ENCODE data around the gene ODC1. TPM values are rescaled to one million over a fixed set of nuclear protein-coding genes. Genes with fewer than 3 reads are reported as not detected.

ODC1 gene
- total RNA-seq, 3 donors from 2014 or later = 39.8 to 68.8 (median 60.3) TPM

DNA sequence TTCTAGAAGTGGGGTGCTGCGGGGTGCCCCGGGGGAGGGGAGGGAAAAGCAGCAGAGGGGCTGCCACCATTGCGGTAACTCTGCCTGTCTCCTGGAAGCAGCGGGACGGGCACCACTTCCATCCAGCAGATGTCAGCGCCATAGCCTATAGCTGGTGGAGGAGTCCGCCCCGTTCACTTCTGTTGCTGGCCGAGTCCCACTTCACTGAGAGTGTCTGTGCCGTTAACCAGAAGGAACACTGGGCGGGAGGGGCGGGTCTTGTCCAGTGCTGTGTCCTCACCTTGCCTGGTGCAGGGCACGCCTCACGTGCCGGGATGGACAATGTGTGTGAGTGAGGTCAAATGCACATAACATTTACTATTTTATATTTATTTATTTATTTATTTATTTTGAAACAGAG, 19.3 kb upstream of the ODC1 start:
- H3K9me3 ChIP-seq = no peaks in the 10 kb centered on the region
- TF ChIP-seq POLR2A (IDR thresholded peaks at IDR 0.05) = no peak
- TF ChIP-seq POLR2AphosphoS5 (IDR thresholded peaks at IDR 0.05) = no peak
- TF ChIP-seq, protein P1, sequence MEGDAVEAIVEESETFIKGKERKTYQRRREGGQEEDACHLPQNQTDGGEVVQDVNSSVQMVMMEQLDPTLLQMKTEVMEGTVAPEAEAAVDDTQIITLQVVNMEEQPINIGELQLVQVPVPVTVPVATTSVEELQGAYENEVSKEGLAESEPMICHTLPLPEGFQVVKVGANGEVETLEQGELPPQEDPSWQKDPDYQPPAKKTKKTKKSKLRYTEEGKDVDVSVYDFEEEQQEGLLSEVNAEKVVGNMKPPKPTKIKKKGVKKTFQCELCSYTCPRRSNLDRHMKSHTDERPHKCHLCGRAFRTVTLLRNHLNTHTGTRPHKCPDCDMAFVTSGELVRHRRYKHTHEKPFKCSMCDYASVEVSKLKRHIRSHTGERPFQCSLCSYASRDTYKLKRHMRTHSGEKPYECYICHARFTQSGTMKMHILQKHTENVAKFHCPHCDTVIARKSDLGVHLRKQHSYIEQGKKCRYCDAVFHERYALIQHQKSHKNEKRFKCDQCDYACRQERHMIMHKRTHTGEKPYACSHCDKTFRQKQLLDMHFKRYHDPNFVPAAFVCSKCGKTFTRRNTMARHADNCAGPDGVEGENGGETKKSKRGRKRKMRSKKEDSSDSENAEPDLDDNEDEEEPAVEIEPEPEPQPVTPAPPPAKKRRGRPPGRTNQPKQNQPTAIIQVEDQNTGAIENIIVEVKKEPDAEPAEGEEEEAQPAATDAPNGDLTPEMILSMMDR (IDR thresholded peaks at IDR 0.05) = no peak
- H3K27ac ChIP-seq = no peak overlapping the region
- no peaks in the 10 kb centered on the region for H3K4me1 ChIP-seq
- DNase-seq (ENCODE audit: low spot score in 2 of 2) = no peak
- no peak overlapping the region for H3K4me3 ChIP-seq
- no peaks in the 10 kb centered on the region for H3K36me3 ChIP-seq
- intact Hi-C loops (cut with DNase I; ENCODE audit: low total_unique reads) = loop anchor here (5.0 kb wide), 1 partner anchor 965 kb away; no protein-coding TSS in a partner anchor
- H3K27me3 ChIP-seq = peaks cover 0 to 9% of the 10 kb centered on the region in 2 donors

DNA sequence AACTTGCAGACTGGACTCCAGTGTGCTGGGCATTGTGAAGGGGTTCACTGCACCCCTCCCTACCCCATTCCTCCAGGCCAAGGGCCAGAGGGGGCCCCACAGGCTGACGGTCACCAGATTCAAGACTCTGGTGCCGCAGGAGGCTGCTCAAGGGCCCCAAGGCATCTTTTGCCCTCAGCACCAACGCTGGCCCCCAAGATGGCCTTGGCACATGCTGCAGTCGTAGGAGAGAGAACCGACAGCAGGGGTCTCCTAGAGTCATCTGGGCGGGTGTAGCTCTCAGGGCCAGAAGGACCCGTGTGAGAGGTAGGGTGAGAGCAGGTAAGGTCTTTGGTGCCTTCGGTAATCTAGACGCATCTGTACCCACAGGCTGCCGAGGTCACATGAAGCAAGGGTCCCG, 18.7 kb upstream of the ODC1 start:
- TF ChIP-seq POLR2A (IDR thresholded peaks at IDR 0.05) = no peak
- TF ChIP-seq, protein P1 (IDR thresholded peaks at IDR 0.05) = no peak
- TF ChIP-seq POLR2AphosphoS5 (IDR thresholded peaks at IDR 0.05) = no peak
- H3K4me1 ChIP-seq = no peaks in the 10 kb centered on the region
- H3K27me3 ChIP-seq = peaks cover 0 to 9% of the 10 kb centered on the region in 2 donors
- no peaks in the 10 kb centered on the region for H3K9me3 ChIP-seq
- intact Hi-C loops (cut with DNase I; ENCODE audit: low total_unique reads) = loop anchor here (5.0 kb wide), 1 partner anchor 964 kb away; no protein-coding TSS in a partner anchor
- no peak for DNase-seq (ENCODE audit: low spot score in 2 of 2)
- no peak overlapping the region for H3K4me3 ChIP-seq
- H3K27ac ChIP-seq = no peak overlapping the region
- H3K36me3 ChIP-seq = no peaks in the 10 kb centered on the region

DNA sequence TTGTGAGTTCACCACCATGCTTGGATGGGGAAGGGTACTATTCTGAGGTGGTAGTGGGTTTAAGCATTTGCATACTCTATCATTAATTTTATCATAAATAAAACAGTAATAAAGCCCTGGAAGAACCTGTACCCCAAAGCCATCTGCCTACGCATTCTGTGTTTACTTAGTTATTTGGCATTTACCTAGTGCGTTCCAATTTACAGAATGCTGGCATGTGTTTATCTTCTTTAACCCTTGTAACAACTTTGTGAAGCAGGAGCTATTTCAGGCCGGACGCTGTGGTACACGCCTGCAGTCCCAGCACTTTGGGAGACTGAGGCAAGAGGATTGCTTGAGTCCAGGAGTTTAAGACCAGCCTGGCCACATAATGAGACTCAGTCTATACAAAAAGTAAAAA, 17.8 kb upstream of the ODC1 start:
- intact Hi-C loops (cut with DNase I; ENCODE audit: low total_unique reads) = loop anchor here (5.0 kb wide), 1 partner anchor 964 kb away; no protein-coding TSS in a partner anchor

DNA sequence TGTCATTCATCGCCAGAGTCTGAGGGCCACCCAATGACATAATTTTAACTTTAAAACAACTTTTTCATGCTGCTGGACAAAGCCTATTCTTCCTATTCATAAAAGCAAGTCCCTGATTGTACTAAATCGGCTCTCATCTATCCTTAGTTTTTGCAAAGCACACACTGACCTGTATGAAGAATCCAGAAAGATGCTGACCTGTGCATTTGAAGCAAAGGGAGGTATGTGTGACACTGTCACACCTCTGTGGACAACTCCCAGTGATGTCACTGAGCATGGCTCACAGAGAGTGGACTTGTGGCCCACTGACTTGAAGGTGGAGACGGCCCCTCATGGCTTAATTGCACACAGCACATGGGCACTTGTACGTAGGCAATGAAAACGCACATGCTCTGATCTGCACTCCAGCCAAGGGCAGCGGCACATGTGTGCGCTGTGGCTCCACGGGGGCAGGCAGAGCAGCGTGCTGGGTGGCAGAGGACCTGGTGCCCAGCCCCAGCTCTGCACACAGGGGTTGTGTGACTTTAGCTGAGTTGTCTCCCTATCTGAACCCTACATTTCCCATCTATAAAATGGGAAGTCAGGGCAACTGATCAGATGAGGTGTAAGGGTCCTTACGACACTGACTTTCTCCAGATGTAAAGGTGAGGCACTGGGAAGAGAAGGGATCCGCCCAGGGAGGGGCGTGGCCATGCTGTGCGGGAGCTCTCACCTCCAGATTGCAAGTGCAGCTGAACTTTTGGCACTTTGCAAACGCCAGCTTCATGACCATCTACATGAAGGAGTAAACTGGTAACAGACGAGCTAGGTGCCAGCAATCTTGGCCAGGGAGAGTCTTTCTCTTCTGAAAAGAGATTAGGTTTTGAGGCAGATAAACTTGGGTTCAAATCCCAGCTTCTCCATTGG, 14.3 kb upstream of the ODC1 start:
- no peak for TF ChIP-seq POLR2AphosphoS5 (IDR thresholded peaks at IDR 0.05)
- no peak for TF ChIP-seq POLR2A (IDR thresholded peaks at IDR 0.05)
- TF ChIP-seq, protein P1 (IDR thresholded peaks at IDR 0.05) = no peak
- Histone ChIP-seq H3K27me3 (peaks cover 0 to 15% of the 10 kb centered on the region in 2 donors), H3K36me3 (no peaks in the 10 kb centered on the region), H3K9me3 (no peaks in the 10 kb centered on the region), H3K4me1 (no peaks in the 10 kb centered on the region), H3K27ac (no peak overlapping the region), H3K4me3 (no peak overlapping the region)
- no peak for DNase-seq (ENCODE audit: low spot score in 2 of 2)
- intact Hi-C loops (cut with DNase I; ENCODE audit: low total_unique reads) = no loop called here

More for the DNA sequence above, 17.8 kb upstream of the ODC1 start:
- Histone ChIP-seq H3K4me3 (no peak overlapping the region), H3K27ac (no peak overlapping the region), H3K36me3 (no peaks in the 10 kb centered on the region), H3K4me1 (no peaks in the 10 kb centered on the region), H3K27me3 (peaks cover 0 to 12% of the 10 kb centered on the region in 2 donors), H3K9me3 (no peaks in the 10 kb centered on the region)
- DNase-seq (ENCODE audit: low spot score in 2 of 2) = no peak
- TF ChIP-seq, protein P1 (IDR thresholded peaks at IDR 0.05) = no peak
- TF ChIP-seq POLR2AphosphoS5 (IDR thresholded peaks at IDR 0.05) (no peak), POLR2A (IDR thresholded peaks at IDR 0.05) (no peak)

DNA sequence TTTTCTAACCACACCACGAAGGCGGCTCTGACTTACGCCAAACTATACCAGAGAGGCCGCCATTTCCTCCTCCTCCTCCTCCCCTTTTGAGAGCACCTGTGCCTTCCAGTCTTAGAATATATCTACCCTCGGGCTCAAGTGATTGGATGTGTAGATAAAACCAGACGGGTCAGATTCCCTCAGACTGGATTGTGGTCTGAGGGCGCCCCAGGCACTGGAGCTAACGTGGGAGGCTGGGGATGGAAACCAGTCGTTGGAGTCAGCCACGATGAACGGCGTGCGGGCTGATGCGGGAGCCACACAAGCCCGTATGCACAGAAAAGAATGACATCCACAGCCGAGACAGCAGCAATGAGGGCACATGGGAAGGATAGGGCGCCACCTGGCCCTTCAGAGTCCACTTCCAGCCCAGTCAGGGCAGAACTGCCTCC, 12.3 kb upstream of the ODC1 start:
- Histone ChIP-seq H3K9me3 (no peaks in the 10 kb centered on the region), H3K4me1 (no peaks in the 10 kb centered on the region), H3K36me3 (no peaks in the 10 kb centered on the region), H3K4me3 (no peak overlapping the region), H3K27me3 (peaks cover 0 to 10% of the 10 kb centered on the region in 2 donors), H3K27ac (no peak overlapping the region)
- intact Hi-C loops (cut with DNase I; ENCODE audit: low total_unique reads) = no loop called here
- TF ChIP-seq, protein P1 (IDR thresholded peaks at IDR 0.05) = no peak
- TF ChIP-seq POLR2AphosphoS5 (IDR thresholded peaks at IDR 0.05) (no peak), POLR2A (IDR thresholded peaks at IDR 0.05) (no peak)
- DNase-seq (ENCODE audit: low spot score in 2 of 2) = no peak
